Embryonic facial prominence (tissue), 1 donor: Measurements from ENCODE around the gene AVPR2.

Source experiments
- DNase-seq: peaks from one replicate; pipeline ENCODE4 v3.0.0-alpha.2; 2016; ENCODE audit errors: extremely low spot score

Gene AVPR2

DNA sequence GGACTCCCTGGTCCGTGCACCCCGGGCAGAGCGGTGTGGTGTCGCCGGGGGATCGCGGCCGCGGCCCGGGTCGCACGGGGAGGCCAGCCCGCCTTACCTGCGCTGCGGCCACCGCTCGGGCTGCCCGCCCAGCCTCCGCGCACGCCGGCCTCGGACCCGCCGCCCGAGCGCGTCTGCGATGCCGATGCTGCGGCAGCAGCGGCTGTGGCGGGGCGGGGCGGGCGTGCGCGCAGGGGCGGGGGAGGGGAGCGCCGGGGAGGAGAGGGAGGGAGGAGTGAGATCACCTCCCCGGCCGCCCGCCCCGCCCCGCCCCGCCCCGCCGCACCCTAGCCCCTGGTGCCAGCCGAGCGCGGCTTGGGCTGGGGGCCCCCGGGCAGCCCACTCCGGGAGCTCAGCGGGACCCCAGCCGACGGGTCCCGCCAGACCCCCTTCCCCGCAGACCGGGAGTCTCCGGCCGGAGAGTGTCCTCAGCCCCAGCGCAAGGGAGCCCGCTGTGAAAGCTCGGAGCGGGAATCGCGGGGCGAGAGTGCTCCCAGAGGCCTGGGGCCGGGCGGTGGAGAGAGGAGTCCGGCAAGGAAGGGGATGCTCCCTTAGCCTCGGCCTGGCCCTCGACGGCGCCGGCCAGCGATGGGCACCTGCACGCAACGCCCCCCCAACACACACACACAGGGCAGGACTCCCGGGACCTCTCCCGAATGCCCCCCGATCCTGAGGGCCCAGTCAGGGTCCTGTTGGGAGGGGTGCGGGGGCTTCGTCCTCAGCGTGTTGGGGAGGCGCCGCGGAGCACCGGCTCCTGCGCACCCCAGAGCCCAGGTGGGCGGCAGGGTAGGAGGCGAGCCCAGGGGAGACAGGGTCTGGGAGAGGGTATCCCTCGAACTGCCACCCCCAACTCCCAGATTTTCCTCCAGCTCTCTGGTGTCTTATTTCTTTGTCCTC lies 18.2 kb upstream of the AVPR2 start, which contains the start of gene L1CAM:
TSS of gene L1CAM (minus strand) at position 206 of the 936 bp plus-strand sequence. CDS start 10,337 bp downstream, outside the sequence.
- DNase-seq = no peak

- no peak for DNase-seq
Measured at GRCh38 chrX:153886915-153887314, 17.6 kb upstream of the AVPR2 start.

GRCh38 chrX:153887385-153887784 lies 17.1 kb upstream of the AVPR2 start:
- DNase-seq = no peak

DNA sequence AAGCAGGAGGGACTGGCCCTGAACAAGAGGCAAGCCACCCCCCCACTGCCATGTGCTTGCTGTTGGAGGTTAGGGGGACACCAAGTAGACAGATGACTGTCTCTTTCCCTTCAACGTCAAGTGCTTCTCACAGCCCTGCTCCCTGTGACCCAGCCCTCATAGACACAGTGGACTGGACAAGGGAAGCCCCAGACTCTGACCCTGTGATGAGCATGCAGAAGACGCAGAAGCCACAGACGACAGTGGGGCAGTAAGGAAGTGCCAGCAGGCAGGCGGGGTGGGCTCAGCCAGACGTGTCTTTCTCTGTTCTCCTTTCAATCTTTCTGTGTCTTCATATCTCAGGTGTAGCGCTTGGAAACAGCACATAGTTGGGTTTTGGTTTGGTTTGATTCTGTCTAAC lies 16.1 kb upstream of the AVPR2 start:
- DNase-seq = no peak

DNA sequence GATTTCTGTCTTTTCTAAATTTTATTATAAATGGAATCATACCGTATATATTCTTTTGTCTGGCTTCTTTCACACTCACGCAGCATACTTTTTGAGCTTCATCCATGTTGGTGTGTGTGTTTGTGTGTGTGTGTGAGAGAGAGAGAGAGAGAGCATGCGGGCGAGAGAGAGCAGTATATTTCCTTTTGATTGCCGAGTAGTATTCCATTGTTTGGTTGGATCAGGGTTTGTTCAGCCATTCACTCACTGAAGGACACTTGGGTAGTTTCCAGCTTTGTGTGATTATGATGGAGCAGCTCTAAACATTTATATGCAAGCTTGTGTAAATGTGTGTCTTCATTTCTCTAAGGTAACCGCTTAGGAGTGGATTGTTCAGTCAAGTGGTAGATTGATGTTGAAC lies 15.3 kb upstream of the AVPR2 start:
- DNase-seq = no peak

DNA sequence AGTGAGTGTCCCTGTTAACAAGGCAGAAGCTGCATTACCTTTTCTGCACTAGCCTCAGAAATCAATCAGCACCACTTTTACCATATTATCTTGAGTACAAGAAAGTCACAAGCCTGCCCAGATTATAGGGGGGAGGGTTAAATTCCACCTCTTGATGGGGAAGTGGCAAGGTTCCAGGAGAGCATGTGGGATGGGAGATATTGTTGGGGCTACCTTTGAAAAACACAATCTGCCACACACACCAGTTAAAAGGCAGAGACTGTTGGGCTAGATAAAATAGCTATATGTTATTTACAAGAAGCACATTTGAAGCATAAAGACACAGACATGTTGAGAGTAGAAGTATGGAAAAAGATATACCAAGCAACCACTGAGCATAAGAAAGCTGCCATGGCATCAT lies 6.6 kb upstream of the AVPR2 start:
- DNase-seq = no peak

- DNase-seq = no peak
Measured at GRCh38 chrX:153900831-153901752, 3.4 kb upstream of the AVPR2 start.

- no peak for DNase-seq
Measured at GRCh38 chrX:153901753-153902140, 2.7 kb upstream of the AVPR2 start.

DNA sequence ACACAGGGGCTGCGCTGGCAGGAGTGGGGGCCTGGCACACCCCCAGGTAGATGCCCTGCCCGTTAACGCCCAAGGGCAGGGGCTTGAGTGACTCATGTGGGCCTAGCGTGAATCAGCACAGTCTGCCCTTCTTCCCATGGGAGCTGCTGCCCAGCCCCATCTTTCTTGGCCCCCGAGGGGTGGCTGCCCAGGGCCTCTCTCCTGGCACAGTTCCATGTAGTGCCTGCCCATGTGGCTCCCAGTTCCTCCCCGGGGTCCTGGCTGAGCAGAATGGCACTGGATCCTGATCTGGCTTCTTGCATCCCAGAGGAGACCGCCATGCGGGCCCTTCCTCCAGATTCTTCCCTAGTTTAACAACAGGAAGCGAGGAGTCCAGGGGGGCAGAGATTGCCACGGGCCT lies 2.1 kb upstream of the AVPR2 start:
- no peak for DNase-seq

- DNase-seq = no peak
Measured at GRCh38 chrX:153903238-153903980, 1.1 kb upstream of the AVPR2 start.

DNA sequence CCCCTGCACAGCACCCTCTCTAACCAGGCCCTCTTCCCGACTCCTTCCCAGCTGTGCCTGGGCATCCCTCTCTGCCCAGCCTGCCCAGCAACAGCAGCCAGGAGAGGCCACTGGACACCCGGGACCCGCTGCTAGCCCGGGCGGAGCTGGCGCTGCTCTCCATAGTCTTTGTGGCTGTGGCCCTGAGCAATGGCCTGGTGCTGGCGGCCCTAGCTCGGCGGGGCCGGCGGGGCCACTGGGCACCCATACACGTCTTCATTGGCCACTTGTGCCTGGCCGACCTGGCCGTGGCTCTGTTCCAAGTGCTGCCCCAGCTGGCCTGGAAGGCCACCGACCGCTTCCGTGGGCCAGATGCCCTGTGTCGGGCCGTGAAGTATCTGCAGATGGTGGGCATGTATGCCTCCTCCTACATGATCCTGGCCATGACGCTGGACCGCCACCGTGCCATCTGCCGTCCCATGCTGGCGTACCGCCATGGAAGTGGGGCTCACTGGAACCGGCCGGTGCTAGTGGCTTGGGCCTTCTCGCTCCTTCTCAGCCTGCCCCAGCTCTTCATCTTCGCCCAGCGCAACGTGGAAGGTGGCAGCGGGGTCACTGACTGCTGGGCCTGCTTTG lies 1.1 kb downstream of the AVPR2 start:
- no peak for DNase-seq

GRCh38 chrX:153906126-153906917 lies 1.8 kb downstream of the AVPR2 start:
- DNase-seq = no peak

GRCh38 chrX:153907456-153907855 lies 3.0 kb downstream of the AVPR2 start:
- no peak for DNase-seq

GRCh38 chrX:153908219-153908860 lies 3.9 kb downstream of the AVPR2 start:
- DNase-seq = no peak

DNA sequence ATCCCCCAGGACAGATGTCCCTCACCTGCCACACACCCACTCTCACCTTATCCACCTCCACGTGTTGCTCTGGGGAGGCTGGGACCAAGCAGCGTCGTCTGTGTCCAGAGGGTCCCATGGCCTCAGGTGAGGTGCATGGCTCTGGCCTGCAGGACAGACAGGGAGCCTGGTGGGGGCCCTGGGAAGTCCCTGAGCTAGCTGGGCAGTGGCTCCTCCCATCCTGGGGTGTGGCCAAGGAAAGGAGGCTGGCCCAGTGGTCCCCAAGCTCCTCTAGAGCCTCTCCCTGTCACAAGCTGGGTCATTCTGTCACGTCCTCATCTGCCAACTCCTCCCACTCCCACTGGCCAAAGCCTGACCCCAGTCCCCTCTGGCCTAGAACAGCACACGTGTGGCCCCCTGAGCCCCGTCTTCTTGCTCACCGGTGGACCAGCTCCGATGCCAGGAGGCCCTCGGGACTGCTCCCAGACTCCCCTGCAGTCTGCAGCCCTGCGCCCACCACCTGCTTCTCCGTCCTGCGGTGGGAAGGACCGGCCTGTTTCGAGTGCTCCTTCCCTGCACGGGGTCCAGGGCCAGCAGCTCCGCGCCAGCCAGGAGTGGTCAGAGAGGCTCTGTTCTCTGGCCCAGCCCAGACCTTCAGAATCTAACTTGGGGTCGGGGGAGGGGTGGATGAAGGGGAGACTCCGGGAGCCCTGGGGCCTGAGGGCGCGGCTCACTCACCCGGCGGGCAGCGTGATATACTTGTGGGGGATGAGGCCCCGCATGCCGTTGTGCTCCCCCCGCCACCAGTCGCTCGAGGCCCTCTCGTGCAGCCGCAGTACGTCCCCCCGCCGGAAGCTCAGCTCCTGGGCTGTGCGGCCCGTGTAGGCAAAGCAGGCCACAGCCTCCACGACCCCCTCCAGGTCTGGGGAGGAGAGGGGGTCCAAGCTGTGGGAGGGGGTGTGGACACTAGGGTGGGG lies 4.8 kb downstream of the AVPR2 start:
- DNase-seq = no peak

GRCh38 chrX:153909980-153910360 lies 5.5 kb downstream of the AVPR2 start:
- DNase-seq = no peak

DNA sequence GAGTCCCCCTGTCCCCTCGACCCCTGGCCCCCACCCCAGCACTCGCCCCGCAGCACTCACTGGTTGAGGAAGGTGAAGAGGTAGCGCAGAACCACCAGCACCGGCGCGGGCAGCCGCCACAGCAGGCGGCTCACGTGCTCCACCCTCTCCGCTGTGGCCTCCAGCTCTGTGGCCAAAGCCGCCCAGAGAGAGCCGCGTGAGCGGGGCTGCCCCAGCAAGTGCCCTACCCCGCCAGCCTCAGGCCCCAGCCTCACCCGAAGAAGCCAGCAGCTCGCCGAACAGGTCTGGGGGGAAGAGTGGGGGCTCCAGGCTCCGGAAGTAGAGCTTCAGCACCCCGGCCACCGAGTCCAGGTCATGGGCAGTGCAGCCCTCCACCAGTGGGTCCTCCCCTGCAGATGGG lies 6.0 kb downstream of the AVPR2 start:
- DNase-seq = no peak

GRCh38 chrX:153911798-153912197 lies 7.3 kb downstream of the AVPR2 start:
- no peak for DNase-seq

DNA sequence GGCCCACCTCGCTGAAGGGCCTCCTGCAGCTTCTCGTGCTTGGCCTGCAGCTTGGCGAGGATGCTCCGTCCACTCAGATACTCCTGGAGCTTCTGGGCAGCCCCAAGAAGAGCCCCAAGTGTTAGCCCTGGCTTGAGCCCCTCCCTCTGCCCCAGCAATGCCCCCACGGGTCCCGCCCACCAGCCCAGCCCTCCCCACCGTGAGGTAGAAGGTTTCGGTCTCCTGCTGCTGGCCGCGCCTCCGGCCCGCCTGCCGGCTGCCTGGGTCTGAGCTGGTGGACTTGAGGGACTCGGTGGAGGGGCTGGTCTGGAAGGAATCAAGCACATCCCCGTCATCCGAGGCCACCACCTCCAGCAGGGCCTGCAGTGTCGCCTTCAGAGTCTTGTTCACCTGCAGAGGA lies 8.7 kb downstream of the AVPR2 start:
- DNase-seq = no peak
